Retinal pigment epithelial cell (primary cell): Measurements from ENCODE around the gene CNTNAP4.

Experiments
- DNase-seq: peaks from one replicate; pipeline ENCODE4 v3.0.0-alpha.2; 2010; ENCODE audit warnings: low read depth
- H3K4me3 ChIP-seq: 2 replicates; pipeline ENCODE4 v1.5.1; 2011; ENCODE audit warnings: mild to moderate bottlenecking, low read length, control low read depth, moderate library complexity
- CTCF ChIP-seq: conservative IDR thresholded peaks from 2 replicates; pipeline ENCODE4 v1.5.1; 2011; ENCODE audit warnings: low read depth, low read length, control low read depth, inconsistent platforms

CNTNAP4 gene

GRCh38 chr16:76565542-76565941, 288.3 kb downstream of the CNTNAP4 start:
- DNase-seq: no peak
- no peak overlapping the region for H3K4me3 ChIP-seq
- no peak for TF ChIP-seq CTCF

- no peak for TF ChIP-seq CTCF
- no peak for DNase-seq
- no peak overlapping the region for H3K4me3 ChIP-seq
Measured at GRCh38 chr16:76571755-76572154, 294.6 kb downstream of the CNTNAP4 start.

- H3K4me3 ChIP-seq: no peak overlapping the region
- DNase-seq: no peak
- no peak for TF ChIP-seq CTCF
Measured at GRCh38 chr16:76573281-76573680, 296.1 kb downstream of the CNTNAP4 start.

- no peak for DNase-seq
- no peak for TF ChIP-seq CTCF
- no peak overlapping the region for H3K4me3 ChIP-seq
Measured at GRCh38 chr16:76574651-76575050, 297.4 kb downstream of the CNTNAP4 start.

GRCh38 chr16:76576526-76576925, 299.3 kb downstream of the CNTNAP4 start:
- no peak overlapping the region for H3K4me3 ChIP-seq
- DNase-seq: no peak
- no peak for TF ChIP-seq CTCF

- no peak for TF ChIP-seq CTCF
- no peak overlapping the region for H3K4me3 ChIP-seq
- no peak for DNase-seq
Measured at GRCh38 chr16:76577003-76577402, 299.8 kb downstream of the CNTNAP4 start.

GRCh38 chr16:76579277-76579922, 302.2 kb downstream of the CNTNAP4 start:
- no peak for DNase-seq
- H3K4me3 ChIP-seq: no peak overlapping the region
- TF ChIP-seq CTCF: no peak
